Neural cell (in vitro differentiated cells): Measurements from ENCODE around the gene POU3F1.

Experiments
- EP300 ChIP-seq: fragments of 450-650 bp; conservative IDR thresholded peaks from 2 replicates; pipeline ENCODE4 v1.6.1; 2014; ENCODE audit warnings: antibody characterized with exemption, mild to moderate bottlenecking, moderate library complexity; ENCODE audit not compliant: poor library complexity, severe bottlenecking
- EZH2 ChIP-seq: fragments of 200-600, 300-800 bp; shearing (Covaris generic), sonication (generic); IDR thresholded peaks from 2 replicates; pipeline ENCODE4 v1.6.1; 2014; ENCODE audit warnings: antibody characterized with exemption, low read length, borderline replicate concordance, mild to moderate bottlenecking; ENCODE audit not compliant: insufficient read depth, poor library complexity, severe bottlenecking
- POLR2AphosphoS5 ChIP-seq: IDR thresholded peaks from 2 replicates; pipeline ENCODE4 v1.6.1; 2012
- RAD21 ChIP-seq: fragments of 450-650 bp; conservative IDR thresholded peaks from 2 replicates; pipeline ENCODE4 v1.6.1; 2014; ENCODE audit warnings: antibody characterized with exemption, mild to moderate bottlenecking, moderate library complexity
- SMC3 ChIP-seq: fragments of 450-650 bp; conservative IDR thresholded peaks from 2 replicates; pipeline ENCODE4 v1.6.1; 2014; ENCODE audit warnings: antibody characterized with exemption, mild to moderate bottlenecking, moderate library complexity; ENCODE audit not compliant: poor library complexity
- TAF1 ChIP-seq: IDR thresholded peaks from 2 replicates; pipeline ENCODE4 v1.6.1; 2012; ENCODE audit warnings: low read depth
- TF ChIP-seq, protein P1 (sequence below): IDR thresholded peaks from 2 replicates; pipeline ENCODE4 v1.6.1; 2012; ENCODE audit warnings: borderline replicate concordance
- TF ChIP-seq, protein P2 (sequence below): fragments of 450-650 bp; IDR thresholded peaks from 2 replicates; pipeline ENCODE4 v1.5.1; 2014; ENCODE audit warnings: antibody characterized with exemption, mild to moderate bottlenecking, moderate library complexity; ENCODE audit not compliant: poor library complexity, severe bottlenecking

DNA sequence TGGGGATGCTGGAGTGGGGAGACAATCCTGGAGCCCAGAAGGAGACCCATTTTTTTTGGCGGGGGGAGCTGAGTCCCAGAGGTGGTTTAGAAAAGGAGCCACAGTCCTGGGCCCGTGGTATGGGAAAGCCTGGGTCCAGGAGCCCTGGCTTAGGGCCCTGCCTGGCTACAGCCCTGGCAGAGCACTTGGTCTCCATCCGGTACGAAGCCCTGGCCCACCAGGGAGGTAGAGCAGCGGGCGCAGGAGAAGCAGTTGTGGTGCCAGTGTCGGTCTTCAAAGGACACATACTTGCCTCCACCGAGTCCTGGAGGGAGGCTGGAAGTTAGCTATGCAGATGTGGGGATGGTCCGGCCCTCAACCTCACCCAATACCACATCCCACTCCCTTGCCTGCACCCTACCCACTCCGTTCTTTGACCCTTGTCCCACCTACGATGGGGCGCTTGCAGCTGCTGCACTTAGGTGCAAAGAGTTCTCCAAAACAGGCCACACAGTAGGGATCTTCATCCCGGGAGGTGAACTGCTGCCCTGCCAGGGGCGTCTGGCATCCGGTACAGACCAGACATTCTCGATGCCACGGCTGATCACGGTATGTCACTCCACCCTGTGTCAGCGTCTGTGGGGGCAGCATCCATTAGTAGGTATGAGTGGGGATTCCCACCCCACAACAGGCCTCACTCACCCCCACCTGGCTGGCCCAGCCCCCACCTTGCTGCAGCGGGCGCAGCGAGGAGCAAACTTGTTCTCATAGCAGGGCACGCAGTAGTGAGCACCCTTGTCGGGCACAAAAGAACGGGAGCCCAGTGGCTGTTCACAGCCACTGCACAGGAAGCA, 49.1 kb downstream of the POU3F1 start:
- TF ChIP-seq, protein P1, sequence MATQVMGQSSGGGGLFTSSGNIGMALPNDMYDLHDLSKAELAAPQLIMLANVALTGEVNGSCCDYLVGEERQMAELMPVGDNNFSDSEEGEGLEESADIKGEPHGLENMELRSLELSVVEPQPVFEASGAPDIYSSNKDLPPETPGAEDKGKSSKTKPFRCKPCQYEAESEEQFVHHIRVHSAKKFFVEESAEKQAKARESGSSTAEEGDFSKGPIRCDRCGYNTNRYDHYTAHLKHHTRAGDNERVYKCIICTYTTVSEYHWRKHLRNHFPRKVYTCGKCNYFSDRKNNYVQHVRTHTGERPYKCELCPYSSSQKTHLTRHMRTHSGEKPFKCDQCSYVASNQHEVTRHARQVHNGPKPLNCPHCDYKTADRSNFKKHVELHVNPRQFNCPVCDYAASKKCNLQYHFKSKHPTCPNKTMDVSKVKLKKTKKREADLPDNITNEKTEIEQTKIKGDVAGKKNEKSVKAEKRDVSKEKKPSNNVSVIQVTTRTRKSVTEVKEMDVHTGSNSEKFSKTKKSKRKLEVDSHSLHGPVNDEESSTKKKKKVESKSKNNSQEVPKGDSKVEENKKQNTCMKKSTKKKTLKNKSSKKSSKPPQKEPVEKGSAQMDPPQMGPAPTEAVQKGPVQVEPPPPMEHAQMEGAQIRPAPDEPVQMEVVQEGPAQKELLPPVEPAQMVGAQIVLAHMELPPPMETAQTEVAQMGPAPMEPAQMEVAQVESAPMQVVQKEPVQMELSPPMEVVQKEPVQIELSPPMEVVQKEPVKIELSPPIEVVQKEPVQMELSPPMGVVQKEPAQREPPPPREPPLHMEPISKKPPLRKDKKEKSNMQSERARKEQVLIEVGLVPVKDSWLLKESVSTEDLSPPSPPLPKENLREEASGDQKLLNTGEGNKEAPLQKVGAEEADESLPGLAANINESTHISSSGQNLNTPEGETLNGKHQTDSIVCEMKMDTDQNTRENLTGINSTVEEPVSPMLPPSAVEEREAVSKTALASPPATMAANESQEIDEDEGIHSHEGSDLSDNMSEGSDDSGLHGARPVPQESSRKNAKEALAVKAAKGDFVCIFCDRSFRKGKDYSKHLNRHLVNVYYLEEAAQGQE: no peak
- TF ChIP-seq, protein P2, sequence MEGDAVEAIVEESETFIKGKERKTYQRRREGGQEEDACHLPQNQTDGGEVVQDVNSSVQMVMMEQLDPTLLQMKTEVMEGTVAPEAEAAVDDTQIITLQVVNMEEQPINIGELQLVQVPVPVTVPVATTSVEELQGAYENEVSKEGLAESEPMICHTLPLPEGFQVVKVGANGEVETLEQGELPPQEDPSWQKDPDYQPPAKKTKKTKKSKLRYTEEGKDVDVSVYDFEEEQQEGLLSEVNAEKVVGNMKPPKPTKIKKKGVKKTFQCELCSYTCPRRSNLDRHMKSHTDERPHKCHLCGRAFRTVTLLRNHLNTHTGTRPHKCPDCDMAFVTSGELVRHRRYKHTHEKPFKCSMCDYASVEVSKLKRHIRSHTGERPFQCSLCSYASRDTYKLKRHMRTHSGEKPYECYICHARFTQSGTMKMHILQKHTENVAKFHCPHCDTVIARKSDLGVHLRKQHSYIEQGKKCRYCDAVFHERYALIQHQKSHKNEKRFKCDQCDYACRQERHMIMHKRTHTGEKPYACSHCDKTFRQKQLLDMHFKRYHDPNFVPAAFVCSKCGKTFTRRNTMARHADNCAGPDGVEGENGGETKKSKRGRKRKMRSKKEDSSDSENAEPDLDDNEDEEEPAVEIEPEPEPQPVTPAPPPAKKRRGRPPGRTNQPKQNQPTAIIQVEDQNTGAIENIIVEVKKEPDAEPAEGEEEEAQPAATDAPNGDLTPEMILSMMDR: no peak
- TF ChIP-seq EP300 (no peak), RAD21 (no peak), POLR2AphosphoS5 (no peak), SMC3 (no peak), EZH2 (no peak), TAF1 (no peak)
